ENCODE measurements around the gene COL15A1.

DNA sequence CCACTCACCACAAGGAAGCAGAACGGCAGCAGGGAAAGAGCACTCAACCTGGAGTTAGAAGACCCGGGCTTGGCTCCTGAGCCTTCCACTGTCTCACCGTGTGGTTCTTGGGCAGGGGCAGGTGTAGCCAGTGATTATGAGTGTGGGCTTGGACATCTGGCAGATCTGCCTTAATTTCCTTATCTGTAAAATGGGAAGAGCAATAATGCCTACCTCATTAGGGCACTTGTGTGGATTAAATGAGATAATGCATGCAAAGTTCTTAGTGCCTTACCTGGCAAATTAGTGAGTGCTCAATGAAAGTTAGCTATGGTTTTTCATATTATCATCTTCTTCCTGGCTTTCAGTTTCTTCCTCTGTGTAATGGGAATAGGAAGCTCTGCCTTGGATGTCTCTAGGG, 28.1 kb upstream of the COL15A1 start:
- no peak for TF ChIP-seq POLR2AphosphoS5 (IDR thresholded peaks at IDR 0.05; ENCODE audit: low read depth, low read length)
- TF ChIP-seq, protein P1, sequence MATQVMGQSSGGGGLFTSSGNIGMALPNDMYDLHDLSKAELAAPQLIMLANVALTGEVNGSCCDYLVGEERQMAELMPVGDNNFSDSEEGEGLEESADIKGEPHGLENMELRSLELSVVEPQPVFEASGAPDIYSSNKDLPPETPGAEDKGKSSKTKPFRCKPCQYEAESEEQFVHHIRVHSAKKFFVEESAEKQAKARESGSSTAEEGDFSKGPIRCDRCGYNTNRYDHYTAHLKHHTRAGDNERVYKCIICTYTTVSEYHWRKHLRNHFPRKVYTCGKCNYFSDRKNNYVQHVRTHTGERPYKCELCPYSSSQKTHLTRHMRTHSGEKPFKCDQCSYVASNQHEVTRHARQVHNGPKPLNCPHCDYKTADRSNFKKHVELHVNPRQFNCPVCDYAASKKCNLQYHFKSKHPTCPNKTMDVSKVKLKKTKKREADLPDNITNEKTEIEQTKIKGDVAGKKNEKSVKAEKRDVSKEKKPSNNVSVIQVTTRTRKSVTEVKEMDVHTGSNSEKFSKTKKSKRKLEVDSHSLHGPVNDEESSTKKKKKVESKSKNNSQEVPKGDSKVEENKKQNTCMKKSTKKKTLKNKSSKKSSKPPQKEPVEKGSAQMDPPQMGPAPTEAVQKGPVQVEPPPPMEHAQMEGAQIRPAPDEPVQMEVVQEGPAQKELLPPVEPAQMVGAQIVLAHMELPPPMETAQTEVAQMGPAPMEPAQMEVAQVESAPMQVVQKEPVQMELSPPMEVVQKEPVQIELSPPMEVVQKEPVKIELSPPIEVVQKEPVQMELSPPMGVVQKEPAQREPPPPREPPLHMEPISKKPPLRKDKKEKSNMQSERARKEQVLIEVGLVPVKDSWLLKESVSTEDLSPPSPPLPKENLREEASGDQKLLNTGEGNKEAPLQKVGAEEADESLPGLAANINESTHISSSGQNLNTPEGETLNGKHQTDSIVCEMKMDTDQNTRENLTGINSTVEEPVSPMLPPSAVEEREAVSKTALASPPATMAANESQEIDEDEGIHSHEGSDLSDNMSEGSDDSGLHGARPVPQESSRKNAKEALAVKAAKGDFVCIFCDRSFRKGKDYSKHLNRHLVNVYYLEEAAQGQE (IDR thresholded peaks at IDR 0.05; ENCODE audit: insufficient read depth in 1 of 2, low read depth in 2 of 2, low read length in 2 of 2), result no peak
